H1 (cell line): Measurements from ENCODE around the gene PDE5A. TPM values are rescaled to one million over a fixed set of nuclear protein-coding genes. Genes with fewer than 3 reads are reported as not detected.
A peak's percentile ranks its signal among the peaks of the same experiment; 100 is the strongest.

Source experiments
- CTCF ChIA-PET: fragments of 300-600 bp; sonication (Branson Sonifier 250); formaldehyde crosslinking; loops from one replicate; lab custom pipeline; 2021; ENCODE audit not compliant: partially characterized antibody; lab: Charles Lee
- POLR2A ChIA-PET: fragments of 300-600 bp; sonication (Branson Sonifier 250); formaldehyde crosslinking; loops from one replicate; lab custom pipeline; 2021; ENCODE audit warnings: inconsistent platforms; ENCODE audit not compliant: partially characterized antibody; lab: Charles Lee
- DNase-seq, 2 experiments: peaks; one replicate each; pipeline versions ENCODE4 v3.0.0 to v3.0.0-alpha.2; 2010 to 2022; ENCODE audit warnings: low spot score in 2 of 2, low read depth in 1 of 2, mixed read lengths in 1 of 2
- FAIRE-seq: peaks from 2 replicates; lab custom pipeline; 2011; peaks lifted over from hg19 to GRCh38; lab: Jason Lieb, UNC
- H2AFZ ChIP-seq: 2 replicates; pipeline ENCODE4 v1.8.1; 2012; ENCODE audit warnings: low read length, inconsistent platforms
- H2AK5ac ChIP-seq: 2 replicates; pipeline ENCODE4 v1.6.1; 2013; ENCODE audit warnings: low read depth, low read length
- H2BK120ac ChIP-seq: replicated peaks from 2 replicates; pipeline ENCODE3; 2013; ENCODE audit warnings: low read depth, low read length, inconsistent platforms
- H2BK12ac ChIP-seq: 2 replicates; pipeline ENCODE4 v1.6.1; 2013; ENCODE audit warnings: low read depth, low read length
- H2BK15ac ChIP-seq: 2 replicates; pipeline ENCODE4 v1.6.1; 2013; ENCODE audit warnings: low read length
- H2BK20ac ChIP-seq: 2 replicates; pipeline ENCODE4 v1.6.1; 2013; ENCODE audit warnings: low read length
- H2BK5ac ChIP-seq: 2 replicates; pipeline ENCODE4 v1.6.1; 2013; ENCODE audit warnings: low read depth, low read length
- H3K14ac ChIP-seq: 2 replicates; pipeline ENCODE4 v1.6.1; 2013; ENCODE audit warnings: inconsistent platforms; ENCODE audit not compliant: insufficient read length
- H3K18ac ChIP-seq: 2 replicates; pipeline ENCODE4 v1.6.1; 2013; ENCODE audit warnings: low read length; ENCODE audit errors: extremely low read depth
- H3K23ac ChIP-seq: 2 replicates; pipeline ENCODE4 v1.6.1; 2013; ENCODE audit warnings: inconsistent platforms; ENCODE audit not compliant: insufficient read length
- H3K23me2 ChIP-seq: 2 replicates; pipeline ENCODE4 v1.6.1; 2013; ENCODE audit warnings: low read depth, low read length
- H3K27ac ChIP-seq: 2 replicates; pipeline ENCODE4 v1.6.1; 2011; ENCODE audit warnings: low read depth, low read length, inconsistent platforms
- H3K27me3 ChIP-seq, 4 experiments: replicated peaks in 1 of 4; 1 replicate in 1 of 4; 2 replicates in 3 of 4; pipeline versions ENCODE4 v1.6.1 to v1.8.1; 2011 to 2013; ENCODE audit warnings: low read length in 3 of 4, mild to moderate bottlenecking in 3 of 4, inconsistent platforms in 2 of 4, mixed read lengths in 2 of 4, moderate library complexity in 1 of 4; ENCODE audit not compliant: control insufficient read depth in 3 of 4, insufficient read depth in 3 of 4; ENCODE audit errors: extremely low read depth in 1 of 4
- H3K36me3 ChIP-seq, 4 experiments: 2 replicates each; pipeline versions ENCODE4 v1.6.1 to v1.8.1; 2011 to 2013; ENCODE audit warnings: mild to moderate bottlenecking in 4 of 4, low read length in 3 of 4, moderate library complexity in 2 of 4, control low read depth in 1 of 4, inconsistent platforms in 1 of 4; ENCODE audit not compliant: insufficient read depth in 4 of 4, control insufficient read depth in 2 of 4
- H3K4ac ChIP-seq: replicated peaks from 2 replicates; pipeline ENCODE3; 2013; ENCODE audit warnings: low read length, low read depth, mixed read lengths, inconsistent platforms; ENCODE audit not compliant: insufficient read length
- H3K4me1 ChIP-seq, 4 experiments: replicated peaks in 1 of 4; 1 replicate in 1 of 4; 2 replicates in 3 of 4; pipeline versions ENCODE4 v1.6.1 to v1.8.1; 2011 to 2013; ENCODE audit warnings: low read length in 3 of 4, inconsistent platforms in 2 of 4, mixed read lengths in 1 of 4; ENCODE audit not compliant: insufficient read depth in 4 of 4, control insufficient read depth in 3 of 4
- H3K4me2 ChIP-seq, 2 experiments: 2 replicates each; pipeline versions ENCODE4 v1.6.1 to v1.8.1; 2011 to 2013; ENCODE audit warnings: low read depth in 2 of 2, low read length in 2 of 2, control low read depth in 1 of 2, inconsistent platforms in 1 of 2, mild to moderate bottlenecking in 1 of 2; ENCODE audit not compliant: insufficient read depth in 1 of 2
- H3K4me3 ChIP-seq, 4 experiments: fragments of 200-600, 300-600 bp in 1 of 4; sonication (generic), shearing (Covaris generic), sonication (Bioruptor Twin) in 1 of 4; 2 replicates each; pipeline versions ENCODE4 v1.5.1 to v1.8.1; 2011 to 2016; ENCODE audit warnings: low read length in 4 of 4, low read depth in 3 of 4, control low read depth in 2 of 4, inconsistent platforms in 2 of 4, mild to moderate bottlenecking in 2 of 4, mixed read lengths in 1 of 4, moderate library complexity in 1 of 4; ENCODE audit not compliant: insufficient read depth in 2 of 4; ENCODE audit errors: extremely low read depth in 1 of 4
- H3K56ac ChIP-seq: replicated peaks from 2 replicates; pipeline ENCODE3; 2013; ENCODE audit warnings: low read depth, mild to moderate bottlenecking, mixed read lengths, low read length, inconsistent platforms; ENCODE audit not compliant: insufficient read length
- H3K79me1 ChIP-seq: 2 replicates; pipeline ENCODE4 v1.6.1; 2013; ENCODE audit warnings: low read depth, low read length, control low read depth
- H3K79me2 ChIP-seq, 2 experiments: 2 replicates each; pipeline versions ENCODE4 v1.6.1 to v1.8.1; 2012 to 2013; ENCODE audit warnings: low read length in 2 of 2, mild to moderate bottlenecking in 2 of 2, inconsistent platforms in 1 of 2; ENCODE audit not compliant: insufficient read depth in 2 of 2, control insufficient read depth in 1 of 2
- H3K9ac ChIP-seq, 4 experiments: replicated peaks in 1 of 4; 1 replicate in 1 of 4; 2 replicates in 3 of 4; pipeline versions ENCODE4 v1.6.1 to v1.8.1; 2011 to 2013; ENCODE audit warnings: low read depth in 3 of 4, low read length in 3 of 4, control low read depth in 2 of 4, mild to moderate bottlenecking in 2 of 4, moderate library complexity in 2 of 4, inconsistent platforms in 1 of 4; ENCODE audit errors: extremely low read depth in 1 of 4
- H3K9me3 ChIP-seq, 2 experiments: 2 replicates each; pipeline versions ENCODE4 v1.6.1 to v1.8.1; 2012 to 2013; ENCODE audit warnings: mild to moderate bottlenecking in 2 of 2, moderate library complexity in 2 of 2, control low read depth in 1 of 2, inconsistent platforms in 1 of 2, low read depth in 1 of 2, low read length in 1 of 2, mixed read lengths in 1 of 2; ENCODE audit not compliant: insufficient read depth in 2 of 2
- H4K20me1 ChIP-seq, 2 experiments: replicated peaks in 1 of 2; 2 replicates each; pipeline versions ENCODE3 to v1.8.1; 2011 to 2013; ENCODE audit warnings: inconsistent platforms in 2 of 2, low read length in 2 of 2, mild to moderate bottlenecking in 1 of 2; ENCODE audit not compliant: insufficient read depth in 2 of 2, control insufficient read depth in 1 of 2
- H4K5ac ChIP-seq: 2 replicates; pipeline ENCODE4 v1.6.1; 2013; ENCODE audit warnings: low read length, low read depth, mixed read lengths, inconsistent platforms; ENCODE audit not compliant: insufficient read length
- H4K8ac ChIP-seq: 2 replicates; pipeline ENCODE4 v1.8.0; 2013; ENCODE audit warnings: mild to moderate bottlenecking, moderate library complexity, low read length, inconsistent platforms; ENCODE audit not compliant: insufficient read depth; ENCODE audit errors: extremely low read depth
- H4K91ac ChIP-seq: replicated peaks from 2 replicates; pipeline ENCODE3; 2013; ENCODE audit warnings: low read length, mixed read lengths, inconsistent platforms; ENCODE audit not compliant: insufficient read length
- ASH2L ChIP-seq: fragments of 200-600, 300-600 bp; sonication (generic); IDR thresholded peaks from one replicate; pipeline ENCODE4 v1.7.1; 2017; ENCODE audit warnings: low read length
- BACH1 ChIP-seq: IDR thresholded peaks from 2 replicates; pipeline ENCODE4 v1.6.1; 2012; ENCODE audit warnings: low read length, improper control_type of control experiment
- CTBP2 ChIP-seq: IDR thresholded peaks from 2 replicates; pipeline ENCODE4 v1.7.0; 2011; ENCODE audit warnings: borderline replicate concordance, mild to moderate bottlenecking, moderate library complexity, mixed read lengths, low read length; ENCODE audit not compliant: insufficient read depth, insufficient read length
- GTF2F1 ChIP-seq: IDR thresholded peaks from 2 replicates; pipeline ENCODE4 v1.6.1; 2012; ENCODE audit warnings: low read depth, low read length, improper control_type of control experiment, borderline replicate concordance
- HDAC2 ChIP-seq, 2 experiments: fragments of 300-600 bp in 1 of 2; sonication (generic) in 1 of 2; IDR thresholded peaks; 2 replicates each; pipeline ENCODE4 v1.6.1; 2011 to 2012; ENCODE audit warnings: low read depth in 2 of 2, low read length in 2 of 2, mild to moderate bottlenecking in 2 of 2, moderate library complexity in 2 of 2, borderline replicate concordance in 1 of 2, inconsistent platforms in 1 of 2
- HDAC6 ChIP-seq: IDR thresholded peaks from one replicate; pipeline ENCODE4 v1.7.1; 2012; ENCODE audit warnings: low read depth, mild to moderate bottlenecking, inconsistent platforms, low read length, moderate library complexity
- KDM1A ChIP-seq: fragments of 200-600, 300-600 bp; sonication (generic); IDR thresholded peaks from 2 replicates; pipeline ENCODE4 v1.7.1; 2016; ENCODE audit warnings: mild to moderate bottlenecking, low read length, borderline replicate concordance
- KDM4A ChIP-seq: IDR thresholded peaks from one replicate; pipeline ENCODE4 v1.7.1; 2012; ENCODE audit warnings: low read depth, mild to moderate bottlenecking, moderate library complexity, low read length, inconsistent platforms; ENCODE audit not compliant: severe bottlenecking
- POLR2AphosphoS5 ChIP-seq: IDR thresholded peaks from 2 replicates; pipeline ENCODE4 v1.6.1; 2011; ENCODE audit warnings: low read depth, low read length
- SAP30 ChIP-seq: fragments of 300-600 bp; sonication (generic); IDR thresholded peaks from 2 replicates; pipeline ENCODE4 v1.7.1; 2012; ENCODE audit warnings: low read length, moderate library complexity, mild to moderate bottlenecking, inconsistent platforms; ENCODE audit not compliant: insufficient read depth, insufficient replicate concordance
- SIN3A ChIP-seq, 2 experiments: IDR thresholded peaks in 1 of 2; conservative IDR thresholded peaks in 1 of 2; 2 replicates each; pipeline ENCODE4 v1.6.1; 2011 to 2012; ENCODE audit warnings: low read length in 2 of 2, improper control_type of control experiment in 1 of 2, low read depth in 1 of 2, mild to moderate bottlenecking in 1 of 2
- SRF ChIP-seq: IDR thresholded peaks from 2 replicates; pipeline ENCODE4 v1.6.1; 2011; ENCODE audit warnings: mild to moderate bottlenecking, low read depth, low read length, moderate library complexity
- TBP ChIP-seq: IDR thresholded peaks from 2 replicates; pipeline ENCODE4 v1.6.1; 2011; ENCODE audit warnings: low read depth, low read length, improper control_type of control experiment
- WGBS, 2 experiments: shearing (Covaris generic) in 1 of 2; methylation state at CpG; one replicate each; pipeline versions ENCODE4 v1.1.6 to v1.1.7; 2013 to 2015; ENCODE audit warnings: low lambda C conversion rate in 2 of 2, mixed read lengths in 2 of 2, inconsistent platforms in 1 of 2, low coverage in 1 of 2, missing lambda C conversion rate in 1 of 2; ENCODE audit not compliant: insufficient replicate concordance in 2 of 2, insufficient coverage in 1 of 2, insufficient read length in 1 of 2; ENCODE audit errors: extremely low coverage in 1 of 2, missing lambda C conversion rate in 1 of 2; 5-methylcytosine and 5-hydroxymethylcytosine counted together
- polyA plus RNA-seq, 7 experiments: library from polyadenylated mRNA; depleted of rRNA in 3 of 7; stranded (reverse) in 5 of 7; unstranded in 2 of 7; fragments of >200 nt in 5 of 7; fragments of 200-250 nt in 2 of 7; gene quantifications; 1 replicate in 5 of 7; 2 replicates in 1 of 7; 4 replicates in 1 of 7; pipeline versions ENCODE4 v1.2.1 to v1.2.3, GENCODE V29; 2011 to 2013; ENCODE audit warnings: missing spikeins in 2 of 7, mixed read lengths in 2 of 7
- total RNA-seq: library from RNA; stranded (reverse); fragmentation: NEBNext Ultra II Directional; extraction: Animal tissue kit (Norgen Biotek cat#: 25700); gene quantifications from 2 replicates; pipeline ENCODE4 v1.2.1, GENCODE V29; 2021

PDE5A gene
- total and polyA plus RNA-seq, 2 of the 8 experiments (the other 6 are each of a cell fraction or from before 2014, with no cell fraction given): 5.6 to 32.4 TPM

GRCh38 chr4:119625761-119626160 is 2.8 kb downstream of the PDE5A start:
- Histone ChIP-seq H4K8ac (no peak overlapping the region), H2BK120ac (no peak overlapping the region), H2AFZ (no peak overlapping the region), H3K27me3 (no peaks in the 10 kb centered on the region), H3K4me2 (no peak overlapping the region; a peak in 1 of 4 replicates), H4K20me1 (peaks cover 3 to 4% of the 10 kb centered on the region in 2 experiments), H2AK5ac (no peak overlapping the region), H3K18ac (no peak overlapping the region), H3K9ac (no peak overlapping the region), H4K91ac (no peak overlapping the region), H3K27ac (no peak overlapping the region), H3K4ac (no peak overlapping the region), H3K79me2 (peaks cover 7 to 45% of the 10 kb centered on the region in 2 experiments; a peak in 3 of 4 replicates), H3K14ac (no peak overlapping the region), H3K79me1 (no peaks in the 10 kb centered on the region), H2BK5ac (no peak overlapping the region), H3K9me3 (no peaks in the 10 kb centered on the region), H3K36me3 (no peaks in the 10 kb centered on the region), H2BK12ac (no peak overlapping the region), H2BK20ac (no peak overlapping the region), H4K5ac (no peak overlapping the region), H3K23ac (no peak overlapping the region), H3K23me2 (no peaks in the 10 kb centered on the region; the same call in 1 of the 2 replicates), H2BK15ac (no peak overlapping the region), H3K4me3 (peak overlapping the region in 2 of 4 experiments; percentile 75 to 96; a peak in 3 of 8 replicates), H3K56ac (no peak overlapping the region), H3K4me1 (peaks cover 0 to 3% (median 0%) of the 10 kb centered on the region in 4 experiments; a peak in 2 of 7 replicates)
- CTCF ChIA-PET: interaction anchor here (1.0 to 1.5 kb wide), 3 partner anchors 9 to 67 kb away, joined by 3 to 5 read pairs (median 5); no protein-coding TSS in a partner anchor
- POLR2A ChIA-PET: no interaction called here
- DNase-seq: no peak
- no peak for FAIRE-seq
- WGBS, 2 experiments: 82% methylated on average over 2 of the region's 2 CpGs; no CpG with 5 or more reads in 1 of the 2 experiments
- no peak for TF ChIP-seq KDM4A
- no peak for TF ChIP-seq HDAC2 (IDR thresholded peaks at IDR 0.05; ENCODE audit: borderline replicate concordance in 1 of 2, low read depth in 2 of 2, low read length in 2 of 2)
- no peak for TF ChIP-seq BACH1
- TF ChIP-seq SRF: no peak
- no peak for TF ChIP-seq POLR2AphosphoS5
- TF ChIP-seq HDAC6: no peak
- no peak for TF ChIP-seq KDM1A
- no peak for TF ChIP-seq SIN3A (conservative IDR thresholded peaks at IDR 0.05 in 1 of 2, IDR thresholded peaks at IDR 0.05 in 1 of 2; ENCODE audit: low read depth in 1 of 2, low read length in 2 of 2)
- TF ChIP-seq TBP: no peak
- no peak for TF ChIP-seq SAP30
- TF ChIP-seq ASH2L: no peak
- TF ChIP-seq CTBP2: no peak
- no peak for TF ChIP-seq GTF2F1
